Thyroid gland (tissue), 4 donors: Measurements from ENCODE around the gene MSL2. TPM values are rescaled to one million over a fixed set of nuclear protein-coding genes. Genes with fewer than 3 reads are reported as not detected.
A peak's percentile ranks its signal among the peaks of the same experiment; 100 is the strongest.
"Not testable (repeated sequence)": the region's sequence is repeated elsewhere in the genome, so short reads cannot be mapped to it uniquely, and the experiment has no call there.

Experiments used
- DNase-seq, 2 donors: peaks; one replicate each; pipeline ENCODE4 v3.0.0-alpha.2; 2019
- H3K27ac ChIP-seq, 3 donors: fragments of 200-600 bp; sonication (generic); 1 replicate in 2 of 3; 2 replicates in 1 of 3; pipeline ENCODE4 v1.5.1; 2016 to 2019; ENCODE audit warnings: mild to moderate bottlenecking in 1 of 3, moderate library complexity in 1 of 3
- H3K27me3 ChIP-seq: fragments of 200-600 bp; sonication (generic); one replicate; pipeline ENCODE4 v1.5.1; 2019
- H3K36me3 ChIP-seq, 2 donors: fragments of 200-600 bp; sonication (generic); one replicate each; pipeline ENCODE4 v1.5.1; 2016 to 2019
- H3K4me1 ChIP-seq, 2 donors: fragments of 200-600 bp; sonication (generic); one replicate each; pipeline ENCODE4 v1.5.1; 2017 to 2019
- H3K4me3 ChIP-seq, 3 donors: fragments of 200-600 bp; sonication (generic); replicated peaks in 1 of 3; 1 replicate in 2 of 3; 2 replicates in 1 of 3; pipeline ENCODE4 v1.5.1; 2016; ENCODE audit warnings: mild to moderate bottlenecking in 1 of 3
- H3K9me3 ChIP-seq: fragments of 200-600 bp; sonication (generic); one replicate; pipeline ENCODE4 v1.5.1; 2017
- CTCF ChIP-seq, 6 experiments: fragments of 200-600 bp in 3 of 6; fragments of 450-650 bp in 3 of 6; sonication (generic) in 3 of 6; IDR thresholded peaks; one replicate each; pipeline ENCODE4 v1.5.1; 2016 to 2019; ENCODE audit warnings: antibody characterized with exemption in 6 of 6, mild to moderate bottlenecking in 2 of 6, inconsistent platforms in 1 of 6, moderate library complexity in 1 of 6
- POLR2A ChIP-seq, 2 donors: fragments of 450-650 bp; IDR thresholded peaks; one replicate each; pipeline ENCODE4 v1.6.1; 2017; ENCODE audit warnings: antibody characterized with exemption in 2 of 2, mild to moderate bottlenecking in 2 of 2, moderate library complexity in 1 of 2
- WGBS, 2 donors: methylation state at CpG; one replicate each; pipeline ENCODE4 v1.1.5; 2017; 5-methylcytosine and 5-hydroxymethylcytosine counted together
- intact Hi-C: fragments of 100-400 bp; cut with DNase I; formaldehyde crosslinking; loops from one replicate; pipeline ENCODE4 v1.15.1; 2023
- total RNA-seq, 4 donors: library from RNA; depleted of rRNA; stranded (reverse); fragments of >200 nt; gene quantifications; one replicate each; pipeline ENCODE4 v1.2.3, GENCODE V29; 2016

Gene MSL2
- total RNA-seq, 4 donors from 2014 or later: 28.6 to 55.8 (median 44.4) TPM

GRCh38 chr3:136207489-136208115 lies 11.5 kb upstream of the MSL2 start:
- DNase-seq: no peak
- H3K27me3 ChIP-seq: no peaks in the 10 kb centered on the region
- H3K27ac ChIP-seq: no peak overlapping the region
- intact Hi-C loops: no loop called here
- H3K9me3 ChIP-seq: no peaks in the 10 kb centered on the region
- WGBS, 2 donors: 82 to 85% methylated on average over 4 of the region's 4 CpGs
- TF ChIP-seq CTCF (IDR thresholded peaks at IDR 0.05) (no peak), POLR2A (IDR thresholded peaks at IDR 0.05) (no peak)
- no peaks in the 10 kb centered on the region for H3K4me1 ChIP-seq
- no peaks in the 10 kb centered on the region for H3K36me3 ChIP-seq
- H3K4me3 ChIP-seq: no peak overlapping the region

- intact Hi-C loops: loop anchor here (5.0 to 10.0 kb wide), 3 partner anchors 48 to 556 kb away; partner anchors contain the start of gene STAG1
- not testable (repeated sequence) for H3K4me3 ChIP-seq, H3K9me3 ChIP-seq, H3K27me3 ChIP-seq, DNase-seq, H3K36me3 ChIP-seq, H3K4me1 ChIP-seq, H3K27ac ChIP-seq
- 92% methylated on average over 5 of the region's 5 CpGs for WGBS, 2 donors
These were observed 3.1 kb upstream of the MSL2 start for GRCh38 chr3:136199219-136199618.

- not testable (repeated sequence) for DNase-seq, H3K9me3 ChIP-seq, H3K4me3 ChIP-seq, H3K27ac ChIP-seq, H3K4me1 ChIP-seq, H3K36me3 ChIP-seq, H3K27me3 ChIP-seq
- intact Hi-C loops: loop anchor here (5.0 to 10.0 kb wide), 3 partner anchors 49 to 556 kb away; partner anchors contain the start of gene STAG1
- 97% methylated on average over 10 of the region's 10 CpGs for whole genome bisulfite sequencing, 2 donors
These were observed 2.4 kb upstream of the MSL2 start for GRCh38 chr3:136198462-136199078.

- Histone ChIP-seq H3K27me3 (no peaks in the 10 kb centered on the region), H3K36me3 (no peaks in the 10 kb centered on the region), H3K4me3 (peak overlapping the region in 2 of 3 donors; percentile 6 to 78), H3K4me1 (peaks cover 16 to 17% of the 10 kb centered on the region in 2 donors), H3K9me3 (no peaks in the 10 kb centered on the region), H3K27ac (peak overlapping the region; percentile 99 to 100 (median 100))
- 19 to 22% methylated on average over 15 of the region's 15 CpGs for WGBS, 2 donors
- no peak for DNase-seq
- intact Hi-C loops: loop anchor here (5.0 to 10.0 kb wide), 3 partner anchors 50 to 558 kb away; partner anchors contain the start of gene STAG1
- no peak for TF ChIP-seq CTCF (IDR thresholded peaks at IDR 0.05)
- no peak for TF ChIP-seq POLR2A (IDR thresholded peaks at IDR 0.05)
These were observed 1.1 kb upstream of the MSL2 start for GRCh38 chr3:136197159-136197793.

GRCh38 chr3:136196401-136197158 lies 445 bp upstream of the MSL2 start:
- peaks cover 23% of the 10 kb centered on the region in 2 donors for H3K4me1 ChIP-seq
- peak; percentile 11 to 89 for TF ChIP-seq POLR2A (IDR thresholded peaks at IDR 0.05)
- no peak for TF ChIP-seq CTCF (IDR thresholded peaks at IDR 0.05)
- no peaks in the 10 kb centered on the region for H3K27me3 ChIP-seq
- intact Hi-C loops: loop anchor here (5.0 to 10.0 kb wide), 3 partner anchors 51 to 558 kb away; partner anchors contain the start of gene STAG1
- 0 to 2% methylated on average over 23 to 31 of the region's 64 CpGs for WGBS, 2 donors
- H3K4me3 ChIP-seq: peak overlapping the region in 2 of 3 donors; percentile 72 to 78
- H3K36me3 ChIP-seq: no peaks in the 10 kb centered on the region
- DNase-seq: peak; percentile 99
- H3K9me3 ChIP-seq: no peaks in the 10 kb centered on the region
- peak overlapping the region; percentile 99 to 100 (median 100) for H3K27ac ChIP-seq
